Uterus (tissue), 2 donors: ENCODE results near the gene EPHA10.

Experiments used
- POLR2A ChIP-seq, 2 donors: fragments of 450-650 bp; IDR thresholded peaks; one replicate each; pipeline ENCODE4 v1.6.1; 2016; ENCODE audit warnings: antibody characterized with exemption in 2 of 2, mild to moderate bottlenecking in 1 of 2, moderate library complexity in 1 of 2
- TF ChIP-seq, protein P1 (sequence below), 4 experiments: fragments of 200-600 bp in 2 of 4; fragments of 450-650 bp in 2 of 4; sonication (generic) in 2 of 4; IDR thresholded peaks; one replicate each; pipeline ENCODE4 v1.5.1; 2016 to 2019; ENCODE audit warnings: antibody characterized with exemption in 4 of 4, mild to moderate bottlenecking in 2 of 4, moderate library complexity in 1 of 4

DNA sequence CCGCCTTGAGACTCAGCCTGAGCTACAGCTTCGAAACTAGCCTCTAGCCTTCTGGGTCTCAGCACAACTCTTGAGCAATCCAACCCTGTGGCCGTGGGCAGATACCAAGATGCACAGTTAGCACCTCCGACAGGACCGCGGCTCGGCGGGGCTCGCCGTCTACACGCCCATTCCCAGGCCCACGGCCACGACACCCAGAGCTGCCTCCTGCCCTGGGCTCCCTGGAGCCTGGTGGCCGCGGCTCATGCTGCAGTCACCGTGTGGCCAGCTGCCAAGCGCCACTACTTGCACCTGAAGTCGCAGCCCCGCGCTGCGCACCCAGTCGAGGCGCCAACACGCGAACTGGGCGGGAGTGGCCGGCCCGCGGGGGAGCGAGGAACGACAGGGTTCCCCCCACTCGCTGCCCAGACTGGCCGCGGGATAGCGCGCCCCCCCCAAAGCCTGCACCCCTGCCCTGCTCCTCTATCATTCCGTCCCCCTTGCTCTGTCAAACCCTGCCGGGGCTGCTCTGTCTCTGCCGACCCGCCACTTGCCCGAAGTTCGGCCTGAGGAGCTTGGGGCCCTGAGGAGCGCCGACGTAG is 73.3 kb downstream of the EPHA10 start:
- no peak for TF ChIP-seq POLR2A (IDR thresholded peaks at IDR 0.05)
- TF ChIP-seq, protein P1, sequence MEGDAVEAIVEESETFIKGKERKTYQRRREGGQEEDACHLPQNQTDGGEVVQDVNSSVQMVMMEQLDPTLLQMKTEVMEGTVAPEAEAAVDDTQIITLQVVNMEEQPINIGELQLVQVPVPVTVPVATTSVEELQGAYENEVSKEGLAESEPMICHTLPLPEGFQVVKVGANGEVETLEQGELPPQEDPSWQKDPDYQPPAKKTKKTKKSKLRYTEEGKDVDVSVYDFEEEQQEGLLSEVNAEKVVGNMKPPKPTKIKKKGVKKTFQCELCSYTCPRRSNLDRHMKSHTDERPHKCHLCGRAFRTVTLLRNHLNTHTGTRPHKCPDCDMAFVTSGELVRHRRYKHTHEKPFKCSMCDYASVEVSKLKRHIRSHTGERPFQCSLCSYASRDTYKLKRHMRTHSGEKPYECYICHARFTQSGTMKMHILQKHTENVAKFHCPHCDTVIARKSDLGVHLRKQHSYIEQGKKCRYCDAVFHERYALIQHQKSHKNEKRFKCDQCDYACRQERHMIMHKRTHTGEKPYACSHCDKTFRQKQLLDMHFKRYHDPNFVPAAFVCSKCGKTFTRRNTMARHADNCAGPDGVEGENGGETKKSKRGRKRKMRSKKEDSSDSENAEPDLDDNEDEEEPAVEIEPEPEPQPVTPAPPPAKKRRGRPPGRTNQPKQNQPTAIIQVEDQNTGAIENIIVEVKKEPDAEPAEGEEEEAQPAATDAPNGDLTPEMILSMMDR (IDR thresholded peaks at IDR 0.05), result no peak
